OCI-LY7 (cell line): Measurements from ENCODE around the gene PTPN13. TPM values are rescaled to one million over a fixed set of nuclear protein-coding genes. Genes with fewer than 3 reads are reported as not detected.

Experiments
- BruUV-seq: library from RNA; stranded (reverse); fragments of 400-500 nt; replicated peaks from 2 replicates; lab custom pipeline; 2021; lab: Mats Ljungman, UMichigan
- CTCF ChIA-PET: fragments of 300-600 bp; sonication (Branson Sonifier 250); formaldehyde crosslinking; loops from one replicate; lab custom pipeline; 2022; ENCODE audit warnings: antibody characterized with exemption; ENCODE audit not compliant: unreplicated experiment; lab: Charles Lee
- POLR2A ChIA-PET: fragments of 300-600 bp; sonication (Branson Sonifier 250); formaldehyde crosslinking; loops from one replicate; lab custom pipeline; 2022; ENCODE audit warnings: antibody characterized with exemption; lab: Charles Lee
- DNase-seq: peaks from one replicate; pipeline ENCODE4 v3.0.0-alpha.2; 2015; ENCODE audit warnings: low spot score
- H2AFZ ChIP-seq: fragments of 200-600 bp; sonication (generic), shearing (Covaris generic); 2 replicates; pipeline ENCODE4 v1.6.1; 2014; ENCODE audit warnings: mild to moderate bottlenecking, antibody characterized with exemption, low read length, moderate library complexity
- H3K27ac ChIP-seq: fragments of 200-600 bp; sonication (generic); 2 replicates; pipeline ENCODE4 v1.5.1; 2014; ENCODE audit warnings: mixed run types, low read depth, mild to moderate bottlenecking, moderate library complexity, low read length, inconsistent platforms; ENCODE audit not compliant: poor library complexity, severe bottlenecking
- H3K36me3 ChIP-seq: fragments of 200-600 bp; sonication (generic); 2 replicates; pipeline ENCODE4 v1.6.1; 2014; ENCODE audit warnings: mild to moderate bottlenecking, antibody characterized with exemption, low read length, moderate library complexity, mixed read lengths; ENCODE audit not compliant: insufficient read depth
- H3K4me1 ChIP-seq: fragments of 200-600 bp; sonication (generic); 2 replicates; pipeline ENCODE4 v1.5.1; 2014; ENCODE audit warnings: mild to moderate bottlenecking, low read length; ENCODE audit not compliant: insufficient read depth, poor library complexity, severe bottlenecking
- H3K4me2 ChIP-seq: fragments of 200-600 bp; sonication (generic); 2 replicates; pipeline ENCODE4 v1.6.1; 2014; ENCODE audit warnings: mild to moderate bottlenecking, low read length
- H3K4me3 ChIP-seq: fragments of 200-600 bp; sonication (generic); 2 replicates; pipeline ENCODE4 v1.5.1; 2014; ENCODE audit warnings: mild to moderate bottlenecking, low read depth, low read length; ENCODE audit not compliant: poor library complexity, severe bottlenecking
- H3K79me2 ChIP-seq: fragments of 200-600 bp; sonication (generic); 2 replicates; pipeline ENCODE4 v1.6.1; 2016; ENCODE audit warnings: low read depth, mild to moderate bottlenecking, low read length, moderate library complexity, mixed read lengths; ENCODE audit not compliant: insufficient read depth
- H3K9me2 ChIP-seq: fragments of 200-600 bp; sonication (generic); 2 replicates; pipeline ENCODE4 v1.6.1; 2016; ENCODE audit warnings: mild to moderate bottlenecking, low read length, mixed read lengths; ENCODE audit not compliant: insufficient read depth
- H3K9me3 ChIP-seq: fragments of 200-600 bp; sonication (generic); 2 replicates; pipeline ENCODE4 v1.6.1; 2014; ENCODE audit warnings: mild to moderate bottlenecking, mixed run types, low read length, mixed read lengths
- H4K20me1 ChIP-seq: fragments of 200-600 bp; sonication (generic); 2 replicates; pipeline ENCODE4 v1.6.1; 2014; ENCODE audit warnings: mild to moderate bottlenecking, antibody characterized with exemption, low read length, moderate library complexity, mixed read lengths; ENCODE audit not compliant: insufficient read depth
- CTCF ChIP-seq: fragments of 200-600 bp; sonication (generic); conservative IDR thresholded peaks from 2 replicates; pipeline ENCODE4 v1.5.1; 2014; ENCODE audit warnings: mild to moderate bottlenecking, antibody characterized with exemption, low read length, moderate library complexity, mixed read lengths
- EZH2phosphoT487 ChIP-seq: fragments of 200-600 bp; sonication (generic); IDR thresholded peaks from 2 replicates; pipeline ENCODE4 v1.6.1; 2018; ENCODE audit warnings: low read depth, borderline replicate concordance, mild to moderate bottlenecking, mixed run types, antibody characterized with exemption, low read length, moderate library complexity, mixed read lengths
- intact Hi-C: fragments of 100-400 bp; cut with micrococcal nuclease; formaldehyde crosslinking; loops from one replicate; pipeline ENCODE4 v1.10.0; 2022; ENCODE audit not compliant: unreplicated experiment
- total RNA-seq, 2 experiments: library from RNA; depleted of rRNA in 1 of 2; stranded (reverse); fragments of >200 nt in 1 of 2; shearing (Covaris generic) in 1 of 2; gene quantifications; 2 replicates each; pipeline ENCODE4 v1.2.3, GENCODE V29; 2014 to 2022

PTPN13 gene
- total RNA-seq, 2 experiments from 2014 or later: not detected

- ChIA-PET CTCF (no interaction called here), POLR2A (interaction anchor here (0.8 to 0.9 kb wide), 2 partner anchors 9 to 31 kb away, joined by 3 to 5 read pairs; no protein-coding TSS in a partner anchor)
- Histone ChIP-seq H4K20me1 (no peaks in the 10 kb centered on the region), H3K9me3 (no peaks in the 10 kb centered on the region), H3K4me2 (no peak overlapping the region), H3K79me2 (no peaks in the 10 kb centered on the region), H3K4me1 (no peaks in the 10 kb centered on the region), H3K36me3 (no peaks in the 10 kb centered on the region), H3K9me2 (no peaks in the 10 kb centered on the region), H2AFZ (no peak overlapping the region), H3K4me3 (no peak overlapping the region), H3K27ac (no peak overlapping the region)
- TF ChIP-seq EZH2phosphoT487: no peak
- TF ChIP-seq CTCF: no peak
- intact Hi-C loops: no loop called here
- no peak for DNase-seq
- BruUV-seq: no TSS peak
Measured at GRCh38 chr4:86586626-86587380, 7.3 kb upstream of the PTPN13 start.

GRCh38 chr4:86587381-86588140, 6.6 kb upstream of the PTPN13 start:
- Histone ChIP-seq H3K27ac (no peak overlapping the region), H3K79me2 (no peaks in the 10 kb centered on the region), H3K4me2 (no peak overlapping the region), H4K20me1 (no peaks in the 10 kb centered on the region), H3K36me3 (no peaks in the 10 kb centered on the region), H3K4me3 (no peak overlapping the region), H3K4me1 (no peaks in the 10 kb centered on the region), H3K9me2 (no peaks in the 10 kb centered on the region), H3K9me3 (no peaks in the 10 kb centered on the region), H2AFZ (no peak overlapping the region)
- BruUV-seq: no TSS peak
- intact Hi-C loops: no loop called here
- ChIA-PET CTCF (no interaction called here), POLR2A (interaction anchor here (0.8 kb wide), 1 partner anchor 8 kb away, joined by 3 read pairs; no protein-coding TSS in a partner anchor)
- no peak for DNase-seq
- TF ChIP-seq EZH2phosphoT487 (no peak), CTCF (no peak)
